Mammary epithelial cell (primary cell): Measurements from ENCODE around the gene PPFIBP2.

ENCODE experiments used
- CTCF ChIP-seq, 2 donors: IDR thresholded peaks in 1 of 2; conservative IDR thresholded peaks in 1 of 2; 2 replicates each; pipeline ENCODE4 v1.5.1; 2011 to 2012; ENCODE audit warnings: inconsistent platforms in 2 of 2, low read length in 2 of 2, mild to moderate bottlenecking in 2 of 2, control low read depth in 1 of 2, low read depth in 1 of 2; ENCODE audit not compliant: insufficient read depth in 1 of 2; ENCODE audit errors: extremely low read depth in 1 of 2
- EZH2 ChIP-seq: IDR thresholded peaks from 2 replicates; pipeline ENCODE4 v1.6.1; 2012; ENCODE audit warnings: low read length, inconsistent platforms, borderline replicate concordance

GRCh38 chr11:7651140-7651551, 137.3 kb downstream of the PPFIBP2 start:
- TF ChIP-seq CTCF (conservative IDR thresholded peaks at IDR 0.05 in 1 of 2, IDR thresholded peaks at IDR 0.05 in 1 of 2; ENCODE audit: extremely low read depth in 1 of 2, insufficient read depth in 1 of 2, low read depth in 1 of 2, low read length in 2 of 2) (no peak), EZH2 (no peak)
